ENCODE measurements around the gene AMACR. TPM values are rescaled to one million over a fixed set of nuclear protein-coding genes. Genes with fewer than 3 reads are reported as not detected.
A peak's percentile ranks its signal among the peaks of the same experiment; 100 is the strongest.
"Not testable (repeated sequence)": the region's sequence is repeated elsewhere in the genome, so short reads cannot be mapped to it uniquely, and the experiment has no call there.

AMACR gene
- total RNA-seq, 1 donor from 2014 or later: 6.3 TPM

DNA sequence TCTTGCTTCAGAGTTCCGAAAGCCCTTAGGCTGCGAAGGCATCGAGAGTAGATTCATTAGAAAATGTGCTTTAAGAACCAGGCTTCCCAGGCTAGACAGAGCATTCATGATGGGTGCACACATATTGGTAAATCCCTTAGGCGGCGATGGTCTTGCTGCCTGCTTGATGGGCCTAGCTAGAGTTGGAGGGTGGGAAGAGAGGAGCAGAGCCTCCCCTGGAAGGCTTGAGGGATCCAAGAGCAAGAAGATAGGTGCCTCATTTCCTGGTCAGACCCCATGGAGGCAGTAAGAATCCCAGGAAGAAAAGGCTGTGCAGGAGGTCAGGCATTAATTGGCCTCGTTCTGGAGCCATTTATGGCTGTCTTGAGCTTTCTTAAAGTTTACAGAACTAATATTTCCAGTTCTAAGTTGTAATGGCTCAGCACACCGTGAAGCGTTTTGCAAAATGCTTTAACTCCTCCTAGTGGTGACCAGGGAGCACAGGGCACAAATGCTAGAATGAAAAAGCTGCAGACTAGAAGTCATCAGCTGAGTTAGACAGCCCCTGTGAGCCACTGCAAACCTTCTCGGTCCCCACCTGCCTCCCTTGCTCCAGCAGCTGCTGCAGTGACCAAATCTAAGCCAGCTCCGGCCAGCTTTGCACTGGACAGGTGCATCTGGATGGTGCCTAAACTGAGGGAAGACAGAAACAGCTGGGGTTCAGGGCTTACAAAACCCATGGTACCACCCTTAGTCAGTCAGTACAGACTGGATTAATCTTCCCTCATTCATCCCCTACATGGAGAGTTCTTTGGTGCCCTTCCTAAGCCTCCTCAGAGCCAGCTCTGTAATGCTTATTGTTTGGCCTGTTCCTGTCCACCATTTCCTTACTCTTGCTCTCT is 38.0 kb downstream of the AMACR start:
- DNase-seq (ENCODE audit: low read depth in 2 of 2): peak; percentile 60 to 65

- DNase-seq (ENCODE audit: low read depth in 2 of 2): no peak
Measured at GRCh38 chr5:33968211-33969005, 39.4 kb downstream of the AMACR start.

GRCh38 chr5:33966805-33967204 is 41.0 kb downstream of the AMACR start:
- no peak for DNase-seq (ENCODE audit: low read depth in 2 of 2)

- DNase-seq (ENCODE audit: low read depth in 2 of 2): no peak
Measured at GRCh38 chr5:33964132-33964700, 43.6 kb downstream of the AMACR start.

DNA sequence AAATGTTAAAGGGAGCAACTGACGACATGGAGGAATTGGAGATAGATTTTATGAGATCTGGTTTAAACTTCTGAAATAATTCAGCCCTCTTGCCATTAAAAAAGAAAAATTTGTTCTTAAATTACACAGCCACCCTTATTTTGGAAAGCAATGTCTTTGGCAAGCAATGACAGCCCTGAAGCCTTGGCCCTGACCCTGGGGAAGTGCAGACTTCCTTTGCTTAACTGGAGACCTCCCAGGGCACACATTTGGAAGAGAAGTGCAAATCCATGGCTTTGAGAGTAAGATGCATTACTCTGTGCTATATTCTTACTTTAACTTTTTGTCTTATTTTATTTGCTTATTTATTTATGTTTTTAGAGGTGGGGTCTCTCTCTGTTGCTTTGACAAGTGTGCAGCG is 49.7 kb downstream of the AMACR start:
- no peak for DNase-seq (ENCODE audit: low read depth in 2 of 2)

GRCh38 chr5:33957577-33958150 is 50.2 kb downstream of the AMACR start:
- no peak for DNase-seq (ENCODE audit: low read depth in 2 of 2)

- DNase-seq (ENCODE audit: low read depth in 2 of 2): not testable (repeated sequence)
Measured at GRCh38 chr5:33952175-33952574, 55.7 kb downstream of the AMACR start.

DNA sequence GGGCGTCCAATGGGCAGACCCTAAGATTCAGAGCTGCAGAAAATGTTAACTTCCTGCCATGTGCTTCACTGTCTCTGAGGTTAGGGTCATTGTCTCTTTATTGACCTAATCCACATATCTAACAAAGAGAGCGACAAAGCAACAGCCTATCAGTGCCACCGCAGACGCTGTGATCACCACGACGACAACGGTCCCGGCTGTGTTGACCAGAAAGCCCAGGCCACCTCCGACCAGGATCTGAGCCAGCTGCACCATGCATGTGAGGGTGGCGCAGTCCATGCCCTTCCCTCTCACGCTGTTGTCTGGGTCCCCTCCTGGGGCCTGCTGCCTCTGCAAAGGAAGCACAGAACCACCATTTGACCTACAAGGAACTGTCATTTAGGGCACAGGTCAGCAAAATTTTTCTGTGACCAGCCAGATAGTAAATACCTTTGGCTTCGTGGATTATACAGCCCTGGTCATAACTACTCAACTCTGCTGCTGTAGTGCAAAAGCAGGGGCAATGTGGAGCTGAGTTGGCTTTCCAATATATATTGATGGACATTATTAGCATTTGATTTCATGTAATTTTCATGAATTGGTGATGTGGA is 63.2 kb downstream of the AMACR start:
- no peak for DNase-seq (ENCODE audit: low read depth in 2 of 2)

DNA sequence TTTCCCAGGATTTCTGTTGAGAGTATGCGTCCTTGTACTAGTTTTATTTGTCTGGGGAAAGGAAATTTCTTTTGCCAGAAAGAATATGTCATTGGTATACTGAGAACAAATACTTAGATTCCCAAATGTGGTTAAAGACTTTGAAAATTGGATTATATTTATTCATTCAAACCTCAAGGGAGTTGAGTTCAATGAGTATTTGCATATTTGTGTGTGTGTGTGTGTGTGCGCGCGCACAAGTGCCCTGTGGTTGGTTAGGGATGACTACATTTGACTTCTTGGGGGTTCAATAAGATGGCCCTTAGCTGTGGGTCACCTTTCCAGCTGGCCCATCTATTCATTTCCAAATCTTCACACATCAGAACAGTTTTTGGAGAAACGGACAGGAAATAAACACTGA is 66.8 kb downstream of the AMACR start:
- DNase-seq (ENCODE audit: low read depth in 2 of 2): no peak

DNA sequence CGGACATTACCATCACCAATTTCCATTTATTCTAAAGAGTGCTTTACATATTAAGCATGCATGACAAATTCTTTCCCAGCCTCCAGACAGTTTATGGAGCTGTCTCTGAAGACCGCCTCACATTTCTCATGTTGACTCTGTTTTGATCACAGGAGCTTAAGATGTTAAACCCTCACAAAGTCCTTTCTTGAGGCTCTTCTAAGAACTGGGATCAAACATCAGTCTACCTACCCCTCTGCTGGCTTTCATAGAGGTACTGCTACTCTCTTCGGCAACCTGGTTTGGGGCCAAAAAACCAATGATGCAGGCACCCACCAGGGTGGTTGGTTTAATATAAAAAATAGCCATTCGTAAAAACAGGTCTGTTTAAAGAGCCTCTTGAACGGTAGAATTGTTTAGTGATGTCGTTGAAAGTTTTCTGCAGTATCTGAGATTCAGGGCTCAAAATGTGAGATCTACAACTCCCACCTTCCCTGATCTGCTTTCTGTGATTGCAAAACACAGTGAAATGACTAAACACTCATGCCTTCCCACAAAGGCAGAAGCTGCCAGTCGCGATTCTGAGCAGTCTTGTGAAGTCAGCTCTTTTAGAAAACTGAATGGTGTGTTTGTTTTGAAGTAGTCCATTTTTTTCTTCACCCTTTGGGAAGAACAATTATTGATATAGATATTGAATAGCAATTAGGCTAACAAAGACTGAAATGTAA is 68.1 kb downstream of the AMACR start:
- DNase-seq (ENCODE audit: low read depth in 2 of 2): no peak

- no peak for DNase-seq (ENCODE audit: low read depth in 2 of 2)
Measured at GRCh38 chr5:33938881-33939280, 69.0 kb downstream of the AMACR start.

- DNase-seq (ENCODE audit: low read depth in 2 of 2): no peak
Measured at GRCh38 chr5:33938507-33938796, 69.4 kb downstream of the AMACR start.

- no peak for DNase-seq (ENCODE audit: low read depth in 2 of 2)
Measured at GRCh38 chr5:33937707-33938506, 69.9 kb downstream of the AMACR start.

DNA sequence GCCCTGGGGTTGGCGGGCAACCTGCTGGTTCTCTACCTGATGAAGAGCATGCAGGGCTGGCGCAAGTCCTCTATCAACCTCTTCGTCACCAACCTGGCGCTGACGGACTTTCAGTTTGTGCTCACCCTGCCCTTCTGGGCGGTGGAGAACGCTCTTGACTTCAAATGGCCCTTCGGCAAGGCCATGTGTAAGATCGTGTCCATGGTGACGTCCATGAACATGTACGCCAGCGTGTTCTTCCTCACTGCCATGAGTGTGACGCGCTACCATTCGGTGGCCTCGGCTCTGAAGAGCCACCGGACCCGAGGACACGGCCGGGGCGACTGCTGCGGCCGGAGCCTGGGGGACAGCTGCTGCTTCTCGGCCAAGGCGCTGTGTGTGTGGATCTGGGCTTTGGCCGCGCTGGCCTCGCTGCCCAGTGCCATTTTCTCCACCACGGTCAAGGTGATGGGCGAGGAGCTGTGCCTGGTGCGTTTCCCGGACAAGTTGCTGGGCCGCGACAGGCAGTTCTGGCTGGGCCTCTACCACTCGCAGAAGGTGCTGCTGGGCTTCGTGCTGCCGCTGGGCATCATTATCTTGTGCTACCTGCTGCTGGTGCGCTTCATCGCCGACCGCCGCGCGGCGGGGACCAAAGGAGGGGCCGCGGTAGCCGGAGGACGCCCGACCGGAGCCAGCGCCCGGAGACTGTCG is 70.7 kb downstream of the AMACR start:
- DNase-seq (ENCODE audit: low read depth in 2 of 2): no peak

- peak in 1 of 2 donors; percentile 11 for DNase-seq (ENCODE audit: low read depth in 2 of 2)
Measured at GRCh38 chr5:33936381-33937016, 71.4 kb downstream of the AMACR start, which contains the start of gene RXFP3. Gene RXFP3 (plus strand): TSS chr5:33936386. CDS start chr5:33936741, 355 bp downstream.

All from lung microvascular endothelial cell (primary cell).